Vagina (tissue), 2 donors: ENCODE results near the gene STH. TPM values are rescaled to one million over a fixed set of nuclear protein-coding genes. Genes with fewer than 3 reads are reported as not detected.

Source experiments
- DNase-seq, 2 donors: peaks; one replicate each; pipeline ENCODE4 v3.0.0-alpha.2; 2017; ENCODE audit errors: extremely low spot score in 2 of 2
- H3K27ac ChIP-seq: fragments of 200-600 bp; sonication (generic); one replicate; pipeline ENCODE4 v1.5.1; 2019
- H3K27me3 ChIP-seq: fragments of 200-600 bp; sonication (generic); one replicate; pipeline ENCODE4 v1.5.1; 2019
- H3K36me3 ChIP-seq, 2 donors: fragments of 200-600 bp; sonication (generic); one replicate each; pipeline ENCODE4 v1.5.1; 2017 to 2019
- H3K4me1 ChIP-seq: fragments of 200-600 bp; sonication (generic); one replicate; pipeline ENCODE4 v1.5.1; 2019
- H3K4me3 ChIP-seq, 2 donors: fragments of 200-600 bp; sonication (generic); 1 replicate in 1 of 2; 2 replicates in 1 of 2; pipeline ENCODE4 v1.5.1; 2016 to 2019
- H3K9me3 ChIP-seq: fragments of 200-600 bp; sonication (generic); one replicate; pipeline ENCODE4 v1.5.1; 2019
- CTCF ChIP-seq, 3 experiments: fragments of 450-650 bp in 2 of 3; fragments of 200-600 bp in 1 of 3; sonication (generic) in 1 of 3; IDR thresholded peaks; one replicate each; pipeline ENCODE4 v1.5.1; 2017 to 2019; ENCODE audit warnings: antibody characterized with exemption in 3 of 3, mild to moderate bottlenecking in 2 of 3, moderate library complexity in 2 of 3
- POLR2A ChIP-seq, 2 donors: fragments of 450-650 bp; IDR thresholded peaks; one replicate each; pipeline ENCODE4 v1.6.1; 2017; ENCODE audit warnings: antibody characterized with exemption in 2 of 2, mild to moderate bottlenecking in 2 of 2, moderate library complexity in 2 of 2
- POLR2AphosphoS5 ChIP-seq, 2 donors: sonication (generic); formaldehyde crosslinking; IDR thresholded peaks; one replicate each; pipeline ENCODE4 v1.9.0; 2017; ENCODE audit warnings: antibody characterized with exemption in 2 of 2, mild to moderate bottlenecking in 2 of 2, low read depth in 1 of 2; ENCODE audit not compliant: insufficient read depth in 1 of 2
- intact Hi-C: fragments of 100-400 bp; cut with DNase I; formaldehyde crosslinking; loops from one replicate; pipeline ENCODE4 v1.15.1; 2023
- total RNA-seq: library from RNA; depleted of rRNA; stranded (reverse); fragments of >200 nt; gene quantifications from one replicate; pipeline ENCODE4 v1.2.3, GENCODE V29; 2016

The STH gene
- total RNA-seq, 1 donor from 2014 or later = not detected

DNA sequence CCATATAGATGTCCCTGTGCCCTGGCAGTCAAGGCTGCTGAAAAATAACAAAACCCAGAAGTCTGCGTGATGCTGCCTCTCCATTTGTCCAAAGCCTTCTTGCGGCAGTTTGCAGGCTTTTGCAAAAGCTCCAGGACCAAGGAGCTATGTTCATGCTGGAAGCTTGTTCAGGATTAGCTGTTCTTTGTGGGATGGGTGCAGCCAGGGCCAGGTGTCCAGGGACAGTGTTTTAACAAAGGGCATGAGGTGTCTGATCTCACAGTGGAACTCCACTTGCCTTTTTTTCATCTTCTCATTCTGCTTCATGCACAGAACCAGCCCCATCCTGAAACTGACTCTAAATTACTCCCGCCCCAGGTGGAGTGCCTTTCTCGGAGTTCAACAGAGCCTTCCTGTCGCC, 31.7 kb upstream of the STH start:
- Histone ChIP-seq H3K9me3 (no peaks in the 10 kb centered on the region), H3K4me1 (no peaks in the 10 kb centered on the region), H3K27ac (no peak overlapping the region), H3K4me3 (no peak overlapping the region), H3K36me3 (no peaks in the 10 kb centered on the region), H3K27me3 (no peaks in the 10 kb centered on the region)
- intact Hi-C loops = no loop called here
- TF ChIP-seq CTCF (IDR thresholded peaks at IDR 0.05) = no peak
- TF ChIP-seq POLR2AphosphoS5 (IDR thresholded peaks at IDR 0.05; ENCODE audit: insufficient read depth in 1 of 2, low read depth in 1 of 2) = no peak
- TF ChIP-seq POLR2A (IDR thresholded peaks at IDR 0.05) = no peak
- DNase-seq = no peak

- no peak overlapping the region for H3K27ac ChIP-seq
- intact Hi-C loops = no loop called here
- no peaks in the 10 kb centered on the region for H3K27me3 ChIP-seq
- peaks cover 9% of the 10 kb centered on the region for H3K4me1 ChIP-seq
- no peaks in the 10 kb centered on the region for H3K9me3 ChIP-seq
- TF ChIP-seq POLR2A (IDR thresholded peaks at IDR 0.05) (no peak), POLR2AphosphoS5 (IDR thresholded peaks at IDR 0.05; ENCODE audit: insufficient read depth in 1 of 2, low read depth in 1 of 2) (no peak), CTCF (IDR thresholded peaks at IDR 0.05) (no peak)
- H3K36me3 ChIP-seq = no peaks in the 10 kb centered on the region
- H3K4me3 ChIP-seq = no peak overlapping the region
- no peak for DNase-seq
These were observed 30.3 kb upstream of the STH start for GRCh38 chr17:45968732-45969131.

DNA sequence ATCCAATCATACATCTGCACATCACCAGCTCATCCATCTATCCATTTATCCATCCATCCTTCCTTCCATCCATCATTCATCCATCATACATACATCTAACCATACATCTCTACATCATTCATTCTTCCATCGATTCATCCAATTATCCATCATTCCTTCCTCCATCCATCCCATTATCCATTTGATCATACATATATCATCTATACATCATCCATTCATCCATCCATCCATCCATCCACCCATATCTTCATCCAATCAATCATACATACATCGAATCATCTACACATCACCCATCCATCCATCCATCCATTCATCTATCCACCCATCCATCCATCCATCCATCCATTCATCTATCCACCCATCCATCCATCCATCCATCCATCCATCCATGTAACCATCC, 29.3 kb upstream of the STH start:
- DNase-seq = no peak
- TF ChIP-seq POLR2A (IDR thresholded peaks at IDR 0.05) (no peak), CTCF (IDR thresholded peaks at IDR 0.05) (no peak), POLR2AphosphoS5 (IDR thresholded peaks at IDR 0.05; ENCODE audit: insufficient read depth in 1 of 2, low read depth in 1 of 2) (no peak)
- intact Hi-C loops = no loop called here
- H3K4me1 ChIP-seq = peaks cover 9% of the 10 kb centered on the region
- H3K36me3 ChIP-seq = no peaks in the 10 kb centered on the region
- no peaks in the 10 kb centered on the region for H3K27me3 ChIP-seq
- H3K27ac ChIP-seq = no peak overlapping the region
- H3K9me3 ChIP-seq = no peaks in the 10 kb centered on the region
- H3K4me3 ChIP-seq = no peak overlapping the region

- Histone ChIP-seq H3K9me3 (no peaks in the 10 kb centered on the region), H3K36me3 (no peaks in the 10 kb centered on the region), H3K4me1 (peaks cover 9% of the 10 kb centered on the region), H3K4me3 (no peak overlapping the region), H3K27me3 (no peaks in the 10 kb centered on the region), H3K27ac (no peak overlapping the region)
- DNase-seq = no peak
- TF ChIP-seq CTCF (IDR thresholded peaks at IDR 0.05) (no peak), POLR2AphosphoS5 (IDR thresholded peaks at IDR 0.05; ENCODE audit: insufficient read depth in 1 of 2, low read depth in 1 of 2) (no peak), POLR2A (IDR thresholded peaks at IDR 0.05) (no peak)
- intact Hi-C loops = no loop called here
These were observed 28.4 kb upstream of the STH start for GRCh38 chr17:45970659-45971058.

DNA sequence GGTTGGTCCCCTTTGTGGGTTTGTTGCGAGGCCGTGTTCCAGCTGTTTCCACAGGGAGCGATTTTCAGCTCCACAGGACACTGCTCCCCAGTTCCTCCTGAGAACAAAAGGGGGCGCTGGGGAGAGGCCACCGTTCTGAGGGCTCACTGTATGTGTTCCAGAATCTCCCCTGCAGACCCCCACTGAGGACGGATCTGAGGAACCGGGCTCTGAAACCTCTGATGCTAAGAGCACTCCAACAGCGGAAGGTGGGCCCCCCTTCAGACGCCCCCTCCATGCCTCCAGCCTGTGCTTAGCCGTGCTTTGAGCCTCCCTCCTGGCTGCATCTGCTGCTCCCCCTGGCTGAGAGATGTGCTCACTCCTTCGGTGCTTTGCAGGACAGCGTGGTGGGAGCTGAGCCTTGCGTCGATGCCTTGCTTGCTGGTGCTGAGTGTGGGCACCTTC, 27.3 kb upstream of the STH start:
- H3K9me3 ChIP-seq = no peaks in the 10 kb centered on the region
- no peak overlapping the region for H3K4me3 ChIP-seq
- intact Hi-C loops = no loop called here
- no peaks in the 10 kb centered on the region for H3K27me3 ChIP-seq
- TF ChIP-seq POLR2AphosphoS5 (IDR thresholded peaks at IDR 0.05; ENCODE audit: insufficient read depth in 1 of 2, low read depth in 1 of 2) = no peak
- no peak for TF ChIP-seq CTCF (IDR thresholded peaks at IDR 0.05)
- TF ChIP-seq POLR2A (IDR thresholded peaks at IDR 0.05) = no peak
- DNase-seq = no peak
- H3K36me3 ChIP-seq = no peaks in the 10 kb centered on the region
- H3K27ac ChIP-seq = no peak overlapping the region
- peaks cover 9% of the 10 kb centered on the region for H3K4me1 ChIP-seq
